GM21723 (cell line): ENCODE data around the gene OPCML.

Experiments
- ATAC-seq: cut with Tn5 transposase; IDR thresholded peaks from one replicate; pipeline ENCODE4 v1.9.1; 2021; ENCODE audit warnings: mild to moderate bottlenecking, moderate library complexity; ENCODE audit not compliant: unreplicated experiment

OPCML gene

GRCh38 chr11:133503776-133504175, 28.5 kb downstream of the OPCML start:
- no peak for ATAC-seq

- no peak for ATAC-seq
Observed at GRCh38 chr11:133503236-133503635, 29.1 kb downstream of the OPCML start.

- no peak for ATAC-seq
Observed at GRCh38 chr11:133501643-133502539, 30.4 kb downstream of the OPCML start.

- no peak for ATAC-seq
Observed at GRCh38 chr11:133500936-133501335, 31.4 kb downstream of the OPCML start.

GRCh38 chr11:133500435-133500834, 31.9 kb downstream of the OPCML start:
- ATAC-seq, result no peak

GRCh38 chr11:133498969-133499368, 33.3 kb downstream of the OPCML start:
- no peak for ATAC-seq

GRCh38 chr11:133497477-133498140, 34.7 kb downstream of the OPCML start:
- ATAC-seq, result no peak

GRCh38 chr11:133492895-133493294, 39.4 kb downstream of the OPCML start:
- ATAC-seq, result no peak

GRCh38 chr11:133491680-133492383, 40.5 kb downstream of the OPCML start:
- ATAC-seq, result no peak

- no peak for ATAC-seq
Observed at GRCh38 chr11:133480722-133481121, 51.6 kb downstream of the OPCML start.

GRCh38 chr11:133479209-133479608, 53.1 kb downstream of the OPCML start:
- no peak for ATAC-seq

- ATAC-seq, result no peak
Observed at GRCh38 chr11:133477251-133477625, 55.1 kb downstream of the OPCML start.

GRCh38 chr11:133476570-133477250, 55.6 kb downstream of the OPCML start:
- no peak for ATAC-seq

GRCh38 chr11:133474461-133474860, 57.8 kb downstream of the OPCML start:
- ATAC-seq, result no peak

GRCh38 chr11:133467686-133468085, 64.6 kb downstream of the OPCML start:
- no peak for ATAC-seq

- no peak for ATAC-seq
Observed at GRCh38 chr11:133443206-133443747, 89.0 kb downstream of the OPCML start.

- no peak for ATAC-seq
Observed at GRCh38 chr11:133441964-133442660, 90.2 kb downstream of the OPCML start.

- no peak for ATAC-seq
Observed at GRCh38 chr11:133425992-133426391, 106.3 kb downstream of the OPCML start.

- no peak for ATAC-seq
Observed at GRCh38 chr11:133425245-133425644, 107.1 kb downstream of the OPCML start.

GRCh38 chr11:133418218-133418617, 114.1 kb downstream of the OPCML start:
- ATAC-seq, result no peak
